GM23248 (cell line): ENCODE measurements around the gene BMP15. TPM values are rescaled to one million over a fixed set of nuclear protein-coding genes. Genes with fewer than 3 reads are reported as not detected.

Source experiments
- DNase-seq: peaks from one replicate; pipeline ENCODE4 v3.0.0-alpha.2; 2015
- H2AFZ ChIP-seq: fragments of 200-600 bp; sonication (generic); 2 replicates; pipeline ENCODE4 v1.6.1; 2016; ENCODE audit warnings: antibody characterized with exemption
- H3F3A ChIP-seq: fragments of 200-600 bp; sonication (generic); 2 replicates; pipeline ENCODE4 v1.6.1; 2016; ENCODE audit warnings: mild to moderate bottlenecking, antibody characterized with exemption, mixed run types; ENCODE audit not compliant: insufficient read depth
- H3K27ac ChIP-seq: fragments of 200-600 bp; sonication (generic); 2 replicates; pipeline ENCODE4 v1.5.1; 2016; ENCODE audit warnings: mild to moderate bottlenecking
- H3K27me3 ChIP-seq: fragments of 200-600 bp; sonication (generic); replicated peaks from 2 replicates; pipeline ENCODE4 v1.6.1; 2016; ENCODE audit warnings: mild to moderate bottlenecking; ENCODE audit not compliant: insufficient read depth
- H3K36me3 ChIP-seq: fragments of 200-600 bp; sonication (generic); 2 replicates; pipeline ENCODE4 v1.6.1; 2016; ENCODE audit warnings: low read depth, mild to moderate bottlenecking
- H3K4me1 ChIP-seq: fragments of 200-600 bp; sonication (generic); 2 replicates; pipeline ENCODE4 v1.6.1; 2016; ENCODE audit warnings: mild to moderate bottlenecking; ENCODE audit not compliant: insufficient read depth
- H3K4me2 ChIP-seq: fragments of 200-600 bp; sonication (generic); one replicate; pipeline ENCODE4 v1.6.1; 2016; ENCODE audit warnings: mild to moderate bottlenecking; ENCODE audit not compliant: unreplicated experiment
- H3K4me3 ChIP-seq: fragments of 200-600 bp; sonication (generic); 2 replicates; pipeline ENCODE4 v1.5.1; 2016; ENCODE audit warnings: mild to moderate bottlenecking
- H3K79me2 ChIP-seq: fragments of 200-600 bp; sonication (generic); 2 replicates; pipeline ENCODE4 v1.6.1; 2016; ENCODE audit warnings: mild to moderate bottlenecking; ENCODE audit not compliant: insufficient read depth
- H3K9ac ChIP-seq: fragments of 200-600 bp; sonication (generic); 2 replicates; pipeline ENCODE4 v1.6.1; 2016; ENCODE audit warnings: mild to moderate bottlenecking
- H3K9me2 ChIP-seq: fragments of 200-600 bp; sonication (generic); 2 replicates; pipeline ENCODE4 v1.6.1; 2016; ENCODE audit warnings: mixed run types, mild to moderate bottlenecking, moderate library complexity; ENCODE audit not compliant: insufficient read depth
- H3K9me3 ChIP-seq: fragments of 200-600 bp; sonication (generic); one replicate; pipeline ENCODE4 v1.6.1; 2017; ENCODE audit warnings: low read depth
- H4K20me1 ChIP-seq: fragments of 200-600 bp; sonication (generic); 2 replicates; pipeline ENCODE4 v1.6.0; 2016; ENCODE audit not compliant: insufficient read depth
- EZH2 ChIP-seq: fragments of 200-600 bp; sonication (generic); IDR thresholded peaks from 2 replicates; pipeline ENCODE4 v1.6.1; 2018; ENCODE audit warnings: antibody characterized with exemption, mild to moderate bottlenecking; ENCODE audit not compliant: insufficient read depth, poor library complexity, severe bottlenecking
- EZH2phosphoT487 ChIP-seq: fragments of 200-600 bp; sonication (generic); IDR thresholded peaks from 2 replicates; pipeline ENCODE4 v1.6.1; 2018; ENCODE audit warnings: antibody characterized with exemption, moderate library complexity, mild to moderate bottlenecking, low read depth; ENCODE audit not compliant: insufficient read depth
- WGBS, 2 experiments: methylation state at CpG; one replicate each; pipeline ENCODE4 v1.1.6; 2015 to 2017; ENCODE audit warnings: low lambda C conversion rate in 2 of 2, low coverage in 1 of 2; ENCODE audit errors: missing lambda C conversion rate in 2 of 2; 5-methylcytosine and 5-hydroxymethylcytosine counted together
- in situ Hi-C: fragments of 300-500 bp; cut with MboI; formaldehyde crosslinking; loops from 2 replicates; pipeline ENCODE4 v1.15.0; 2020
- polyA plus RNA-seq: library from polyadenylated mRNA; unstranded; fragments of >200 nt; fragmentation: Nextera tagmentation; extraction: Ambion mirVana; gene quantifications from 2 replicates; pipeline ENCODE4 v1.2.1, GENCODE V29; 2016
- total RNA-seq: library from RNA; depleted of rRNA; stranded (reverse); fragments of >200 nt; shearing (Covaris generic); gene quantifications from 2 replicates; pipeline ENCODE4 v1.2.3, GENCODE V29; 2014

BMP15 gene
- total and polyA plus RNA-seq, 2 experiments from 2014 or later = not detected

GRCh38 chrX:50874876-50875275 lies 35.7 kb upstream of the BMP15 start:
- H2AFZ ChIP-seq = no peak overlapping the region
- no peak overlapping the region for H3K9ac ChIP-seq
- DNase-seq = no peak
- H3K9me2 ChIP-seq = no peaks in the 10 kb centered on the region
- in situ Hi-C loops = no loop called here
- H3K36me3 ChIP-seq = no peaks in the 10 kb centered on the region
- H3K27ac ChIP-seq = no peak overlapping the region
- no peaks in the 10 kb centered on the region for H3F3A ChIP-seq
- no peak overlapping the region for H3K4me2 ChIP-seq
- H3K4me3 ChIP-seq = no peak overlapping the region
- H3K79me2 ChIP-seq = no peaks in the 10 kb centered on the region
- H4K20me1 ChIP-seq = no peaks in the 10 kb centered on the region
- TF ChIP-seq EZH2 = no peak
- H3K27me3 ChIP-seq = no peaks in the 10 kb centered on the region
- H3K4me1 ChIP-seq = no peaks in the 10 kb centered on the region; the same call in 1 of the 2 replicates
- WGBS, 2 experiments = 28 to 30% methylated on average over 2 to 3 of the region's 3 CpGs
- H3K9me3 ChIP-seq = no peaks in the 10 kb centered on the region

- no peaks in the 10 kb centered on the region for H4K20me1 ChIP-seq
- DNase-seq = no peak
- no peaks in the 10 kb centered on the region for H3K36me3 ChIP-seq
- in situ Hi-C loops = no loop called here
- H3K79me2 ChIP-seq = no peaks in the 10 kb centered on the region
- no peak overlapping the region for H2AFZ ChIP-seq
- H3F3A ChIP-seq = no peaks in the 10 kb centered on the region
- H3K27me3 ChIP-seq = no peaks in the 10 kb centered on the region
- TF ChIP-seq EZH2phosphoT487 = no peak
- H3K9me2 ChIP-seq = no peaks in the 10 kb centered on the region
- H3K4me3 ChIP-seq = no peak overlapping the region
- H3K9me3 ChIP-seq = no peaks in the 10 kb centered on the region
- no peak overlapping the region for H3K27ac ChIP-seq
- no peak overlapping the region for H3K9ac ChIP-seq
- H3K4me2 ChIP-seq = no peak overlapping the region
- 50 to 53% methylated on average over 4 of the region's 4 CpGs for WGBS, 2 experiments
- no peaks in the 10 kb centered on the region; the same call in 1 of the 2 replicates for H3K4me1 ChIP-seq
These were observed 34.0 kb upstream of the BMP15 start for GRCh38 chrX:50876551-50876950.

DNA sequence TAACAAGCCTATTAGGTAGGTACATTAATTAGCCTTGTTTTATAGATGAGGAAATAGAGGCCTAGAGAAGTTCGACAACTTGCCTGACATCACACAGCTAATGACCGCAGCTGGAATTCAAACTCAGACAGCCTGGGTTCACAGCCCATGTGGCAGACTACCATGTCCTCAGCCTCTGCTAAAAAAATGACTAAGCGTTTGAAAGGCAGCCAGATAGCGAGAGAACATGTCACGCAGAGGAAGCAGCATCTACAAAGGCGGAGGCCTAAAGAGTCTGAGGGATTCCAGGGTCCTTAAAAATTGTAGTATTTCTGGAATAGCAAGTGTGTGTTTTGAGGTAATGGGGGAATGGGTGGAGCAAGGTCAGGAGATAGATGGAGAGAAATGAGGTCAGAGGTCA lies 33.2 kb upstream of the BMP15 start:
- no peaks in the 10 kb centered on the region for H3K9me3 ChIP-seq
- H3K4me3 ChIP-seq = no peak overlapping the region
- H3K79me2 ChIP-seq = no peaks in the 10 kb centered on the region
- no peak overlapping the region for H3K9ac ChIP-seq
- peak; percentile 75 for DNase-seq
- in situ Hi-C loops = no loop called here
- no peaks in the 10 kb centered on the region for H3K36me3 ChIP-seq
- H3K27ac ChIP-seq = no peak overlapping the region
- no peaks in the 10 kb centered on the region for H3K9me2 ChIP-seq
- H2AFZ ChIP-seq = no peak overlapping the region
- TF ChIP-seq EZH2 = no peak
- no peak for TF ChIP-seq EZH2phosphoT487
- H3K4me1 ChIP-seq = no peaks in the 10 kb centered on the region; the same call in 1 of the 2 replicates
- WGBS, 2 experiments = 4% methylated on average over 6 of the region's 6 CpGs
- no peaks in the 10 kb centered on the region for H4K20me1 ChIP-seq
- H3K27me3 ChIP-seq = no peaks in the 10 kb centered on the region
- H3F3A ChIP-seq = no peaks in the 10 kb centered on the region
- no peak overlapping the region for H3K4me2 ChIP-seq

GRCh38 chrX:50881028-50881427 lies 29.5 kb upstream of the BMP15 start:
- H3K9ac ChIP-seq = no peak overlapping the region
- H3F3A ChIP-seq = no peaks in the 10 kb centered on the region
- no peak for DNase-seq
- no peaks in the 10 kb centered on the region for H4K20me1 ChIP-seq
- no peaks in the 10 kb centered on the region; the same call in 1 of the 2 replicates for H3K4me1 ChIP-seq
- no peaks in the 10 kb centered on the region for H3K27me3 ChIP-seq
- in situ Hi-C loops = no loop called here
- H3K4me2 ChIP-seq = no peak overlapping the region
- no peaks in the 10 kb centered on the region for H3K9me2 ChIP-seq
- H3K27ac ChIP-seq = no peak overlapping the region
- no peak overlapping the region for H3K4me3 ChIP-seq
- H2AFZ ChIP-seq = no peak overlapping the region
- H3K36me3 ChIP-seq = no peaks in the 10 kb centered on the region
- no peaks in the 10 kb centered on the region for H3K9me3 ChIP-seq
- no peaks in the 10 kb centered on the region for H3K79me2 ChIP-seq
- no peak for TF ChIP-seq EZH2
- no peak for TF ChIP-seq EZH2phosphoT487

GRCh38 chrX:50888884-50889283 lies 21.7 kb upstream of the BMP15 start:
- H3K4me3 ChIP-seq = no peak overlapping the region
- TF ChIP-seq EZH2 = no peak
- TF ChIP-seq EZH2phosphoT487 = no peak
- no peaks in the 10 kb centered on the region for H3F3A ChIP-seq
- in situ Hi-C loops = no loop called here
- H3K9me3 ChIP-seq = no peaks in the 10 kb centered on the region
- no peaks in the 10 kb centered on the region for H3K79me2 ChIP-seq
- H3K9me2 ChIP-seq = no peaks in the 10 kb centered on the region
- no peaks in the 10 kb centered on the region for H3K4me1 ChIP-seq
- H4K20me1 ChIP-seq = no peaks in the 10 kb centered on the region
- H3K9ac ChIP-seq = no peak overlapping the region
- no peak for DNase-seq
- no peak overlapping the region for H3K4me2 ChIP-seq
- H2AFZ ChIP-seq = no peak overlapping the region
- no peaks in the 10 kb centered on the region for H3K27me3 ChIP-seq
- no peak overlapping the region for H3K27ac ChIP-seq
- 0 to 44% methylated on average over 1 to 2 of the region's 2 CpGs for WGBS, 2 experiments
- no peaks in the 10 kb centered on the region for H3K36me3 ChIP-seq
